Skin epidermis (tissue), 12 donors: ENCODE measurements around the gene STK39.
A peak's percentile ranks its signal among the peaks of the same experiment; 100 is the strongest.

Experiments used
- H3K27ac ChIP-seq, 21 experiments: fragments of 200-600 bp; sonication (generic) in 11 of 21; one replicate each; pipeline ENCODE4 v1.5.0; 2020; ENCODE audit warnings: mild to moderate bottlenecking in 3 of 21, inconsistent platforms in 2 of 21, moderate library complexity in 2 of 21
- H3K4me3 ChIP-seq, 7 experiments: fragments of 200-600 bp; sonication (generic) in 2 of 7; one replicate each; pipeline ENCODE4 v1.5.0; 2020; ENCODE audit warnings: inconsistent platforms in 2 of 7, mild to moderate bottlenecking in 2 of 7, moderate library complexity in 1 of 7

The STK39 gene

DNA sequence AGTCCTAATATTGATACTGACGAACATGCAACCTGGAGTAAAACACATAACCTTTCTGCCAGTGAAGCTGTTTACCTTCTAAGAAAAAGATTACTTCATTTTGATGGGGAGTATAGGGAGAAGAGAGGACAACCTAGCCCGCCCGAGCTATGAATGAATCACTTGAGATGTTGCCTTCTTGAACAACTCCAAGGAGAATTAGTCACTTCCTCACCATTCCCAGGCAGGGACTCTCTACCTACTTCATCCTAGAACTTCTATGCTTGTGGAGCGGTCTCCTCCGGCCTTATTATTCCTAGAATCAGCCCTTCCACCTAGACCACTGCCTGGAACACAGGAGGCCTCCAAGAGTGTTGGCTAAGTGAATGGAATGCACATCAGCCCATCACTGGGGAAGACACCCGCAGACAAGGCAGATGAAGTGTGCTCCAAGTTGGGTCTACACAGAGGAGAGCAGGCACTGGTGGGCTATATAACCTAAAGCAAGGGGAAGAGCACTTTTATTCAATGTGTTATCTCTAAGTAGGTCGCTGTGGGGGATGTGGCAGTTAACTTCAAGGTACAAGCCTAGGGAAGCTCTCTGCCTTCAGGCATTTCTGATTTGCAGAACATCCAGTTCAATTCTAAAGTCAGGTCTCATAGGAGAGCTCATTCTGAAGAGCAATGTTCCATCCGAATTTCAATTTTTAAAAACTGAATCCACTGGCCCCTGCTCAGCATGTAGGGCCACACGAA lies 57.4 kb downstream of the STK39 start:
- Histone ChIP-seq H3K27ac (no peak overlapping the region), H3K4me3 (no peak overlapping the region)

DNA sequence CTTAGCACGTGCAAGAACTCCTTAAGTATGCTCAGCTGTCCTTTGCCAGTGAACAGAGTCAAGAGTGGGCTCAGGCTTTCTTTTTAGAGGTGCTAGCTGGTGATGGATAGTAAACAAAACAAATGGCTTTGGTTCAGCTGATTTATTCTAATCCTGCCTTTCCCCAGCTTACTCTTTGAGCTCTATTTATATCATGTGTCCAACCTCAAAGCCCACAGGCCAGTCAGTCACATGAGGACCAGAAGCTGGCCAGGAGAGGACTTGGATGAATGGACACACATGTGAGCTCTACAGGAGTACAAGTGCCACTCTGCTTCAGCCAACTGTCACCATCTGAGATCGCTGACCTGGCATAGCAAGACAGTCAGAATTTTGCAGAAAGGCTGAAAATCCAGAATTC lies 59.4 kb downstream of the STK39 start:
- H3K4me3 ChIP-seq, result no peak overlapping the region
- no peak overlapping the region for H3K27ac ChIP-seq

DNA sequence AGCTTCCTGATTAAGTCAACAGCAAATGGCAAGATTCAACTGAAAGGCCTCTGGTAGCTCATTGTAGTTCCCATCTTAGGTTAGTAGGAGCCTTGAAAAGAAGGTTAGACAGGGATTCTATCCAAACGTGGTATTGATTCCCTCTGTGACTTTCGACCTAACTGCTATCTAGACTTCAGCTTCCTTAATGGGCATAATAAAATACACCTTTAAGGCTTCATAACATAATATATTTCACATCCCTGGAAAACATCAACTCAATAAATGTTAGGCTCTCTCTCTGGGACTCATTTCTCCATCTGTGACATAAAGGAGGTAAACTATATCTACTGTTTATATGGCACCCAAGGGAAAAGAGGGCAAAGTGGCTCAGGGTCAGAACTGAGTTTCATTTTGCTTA lies 60.9 kb downstream of the STK39 start:
- H3K27ac ChIP-seq, result no peak overlapping the region

DNA sequence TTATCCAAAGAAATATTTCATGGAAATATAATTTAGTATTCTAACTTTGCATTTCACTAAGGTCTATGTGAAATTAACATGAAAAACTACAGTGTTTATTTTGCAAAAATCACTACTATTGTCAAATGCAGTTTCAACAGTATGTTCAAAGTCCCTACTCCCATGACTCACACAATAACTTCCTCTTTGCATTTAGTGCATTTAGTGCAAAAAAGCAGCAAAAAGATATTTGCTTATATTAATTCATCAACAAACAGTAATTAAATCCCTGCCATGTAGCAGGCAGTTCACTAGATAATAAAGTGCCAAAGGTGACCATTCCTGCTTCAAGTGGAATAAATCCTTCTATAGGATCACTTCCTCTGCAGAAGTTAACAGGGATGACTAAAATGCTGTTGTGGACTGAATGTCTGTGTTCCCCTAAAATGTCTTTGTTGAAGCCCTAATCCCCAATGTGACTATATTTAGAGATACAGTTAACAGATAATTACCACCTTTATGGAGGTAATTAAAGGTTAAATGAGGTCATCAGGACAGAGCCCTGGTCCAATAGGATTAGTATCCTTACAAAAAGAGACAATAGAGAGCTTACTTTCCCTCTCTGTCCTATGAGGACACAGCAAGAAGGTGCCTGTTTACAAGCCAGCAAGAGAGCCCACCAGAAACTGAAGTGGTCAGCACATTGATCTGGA lies 61.7 kb downstream of the STK39 start:
- H3K4me3 ChIP-seq, result no peak overlapping the region
- no peak overlapping the region for H3K27ac ChIP-seq

More for the DNA sequence above, 60.9 kb downstream of the STK39 start:
- no peak overlapping the region for H3K4me3 ChIP-seq

DNA sequence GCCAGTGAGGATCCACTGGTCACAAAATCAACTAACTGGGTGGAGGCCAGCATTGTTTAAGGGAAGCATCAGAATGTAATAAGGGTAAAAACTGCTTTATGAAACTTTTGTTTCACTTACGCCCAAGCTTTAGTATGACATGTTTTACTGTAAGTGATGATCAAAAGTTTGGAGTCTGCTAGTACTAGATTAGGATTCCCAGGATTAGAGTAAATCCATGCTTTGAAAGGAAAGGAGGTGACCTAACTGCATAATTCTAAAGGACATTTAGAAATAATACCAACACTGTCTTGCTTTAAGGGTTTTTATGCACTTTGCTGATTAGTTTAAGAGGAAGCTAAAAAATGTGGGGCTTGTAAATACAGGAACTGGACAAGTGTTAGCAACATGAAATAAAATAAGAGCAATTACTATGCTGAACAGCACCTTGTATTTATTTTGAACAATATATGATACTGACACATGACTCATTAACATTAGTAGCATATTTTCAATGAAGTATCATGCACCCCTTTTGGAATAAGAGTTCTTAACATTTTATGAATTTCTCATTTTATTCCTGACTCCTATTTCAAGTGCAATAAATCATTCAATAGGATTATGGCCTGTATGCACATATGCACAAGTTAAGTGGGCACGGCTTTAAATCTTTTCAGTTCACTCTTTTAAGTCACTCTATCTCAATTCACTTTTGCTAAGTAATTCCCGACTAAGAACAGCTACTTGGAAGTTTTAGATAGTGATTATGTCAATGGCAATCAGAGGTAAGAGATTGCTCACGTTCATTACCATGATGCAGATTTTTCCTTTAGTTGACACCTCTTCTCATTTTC lies 62.5 kb downstream of the STK39 start:
- no peak overlapping the region for H3K27ac ChIP-seq
- H3K4me3 ChIP-seq, result no peak overlapping the region

DNA sequence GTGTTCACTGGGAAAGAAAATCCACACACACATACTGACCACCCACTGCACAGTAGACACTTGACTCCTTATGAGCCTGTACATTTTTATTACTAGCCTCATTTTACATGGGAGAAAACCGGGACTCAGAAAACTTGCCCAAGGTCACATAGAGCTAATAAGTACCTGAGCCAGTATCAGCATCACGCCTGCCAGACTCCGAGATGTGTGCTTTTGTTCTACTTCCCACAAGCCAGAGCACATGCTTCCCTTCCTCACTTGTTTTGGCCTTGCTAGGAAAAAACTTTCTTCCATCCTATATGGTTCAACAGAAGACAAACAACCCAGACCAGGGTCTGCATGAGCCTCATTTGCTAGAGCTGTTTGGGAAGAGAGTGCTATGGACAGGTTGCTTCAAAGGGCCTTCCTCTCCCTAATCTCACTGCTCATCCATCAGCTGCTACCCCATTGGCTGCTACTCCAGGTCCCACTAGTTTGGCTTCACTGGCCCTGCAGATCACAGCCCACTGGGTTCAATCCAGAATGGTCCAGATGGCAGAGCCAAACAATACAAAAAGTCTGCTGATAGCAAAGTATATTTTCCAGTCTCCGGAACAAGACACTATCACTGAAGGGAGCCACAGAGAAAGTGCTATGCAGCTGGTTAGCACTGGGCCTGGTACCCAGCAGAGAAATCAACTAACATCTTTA lies 63.9 kb downstream of the STK39 start:
- no peak overlapping the region for H3K4me3 ChIP-seq
- no peak overlapping the region for H3K27ac ChIP-seq

DNA sequence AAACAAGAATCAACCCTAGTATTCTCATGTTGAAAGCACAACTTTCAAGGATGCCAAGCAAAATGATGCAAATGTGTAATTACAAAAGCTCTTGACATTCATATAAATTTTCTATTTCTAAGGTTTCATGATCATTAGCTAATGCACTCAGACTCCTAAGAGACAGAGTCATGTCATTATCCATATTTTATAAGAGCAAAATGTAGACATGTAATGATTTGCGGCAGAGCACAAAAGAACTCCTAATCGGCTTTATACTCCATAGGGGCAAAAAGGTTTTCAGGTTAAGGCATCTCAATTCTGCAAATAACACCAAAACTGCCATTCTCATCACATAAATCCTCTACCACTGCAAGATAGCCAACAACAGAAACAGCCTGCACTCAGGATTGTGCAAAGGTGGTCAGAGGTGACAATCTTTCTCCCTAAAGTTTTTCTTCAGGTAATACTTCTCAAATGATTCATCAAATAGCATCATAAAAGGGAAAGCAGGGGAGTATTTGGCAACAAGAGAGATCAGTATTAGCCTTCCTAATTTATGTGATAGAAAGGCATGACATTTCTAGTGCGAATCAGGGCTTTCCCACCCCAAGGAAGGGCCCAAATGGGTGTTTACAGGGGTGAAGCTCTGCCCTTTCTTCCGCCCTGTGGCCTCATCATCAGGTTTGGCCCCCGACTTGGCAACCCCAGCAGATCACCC lies 64.7 kb downstream of the STK39 start:
- H3K27ac ChIP-seq, result no peak overlapping the region
- H3K4me3 ChIP-seq, result no peak overlapping the region

DNA sequence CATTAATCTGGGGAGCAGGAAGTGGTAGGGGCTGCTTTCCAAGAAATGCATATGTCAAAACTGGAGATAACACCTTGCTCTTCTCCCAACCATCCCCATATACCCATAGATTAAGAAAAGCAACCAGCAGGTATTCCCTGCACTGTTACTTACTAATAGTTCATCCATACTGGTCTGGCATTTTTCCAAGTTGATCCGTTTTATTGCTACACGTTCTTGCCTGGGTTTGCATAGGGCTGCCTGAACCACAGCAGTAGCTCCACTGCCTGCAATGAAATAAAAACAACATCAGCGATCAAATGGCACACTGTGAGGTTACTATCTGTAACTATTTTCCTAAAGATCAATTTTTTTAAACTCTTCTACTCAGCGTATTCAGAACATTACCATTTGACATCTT lies 65.6 kb downstream of the STK39 start:
- H3K27ac ChIP-seq, result no peak overlapping the region

DNA sequence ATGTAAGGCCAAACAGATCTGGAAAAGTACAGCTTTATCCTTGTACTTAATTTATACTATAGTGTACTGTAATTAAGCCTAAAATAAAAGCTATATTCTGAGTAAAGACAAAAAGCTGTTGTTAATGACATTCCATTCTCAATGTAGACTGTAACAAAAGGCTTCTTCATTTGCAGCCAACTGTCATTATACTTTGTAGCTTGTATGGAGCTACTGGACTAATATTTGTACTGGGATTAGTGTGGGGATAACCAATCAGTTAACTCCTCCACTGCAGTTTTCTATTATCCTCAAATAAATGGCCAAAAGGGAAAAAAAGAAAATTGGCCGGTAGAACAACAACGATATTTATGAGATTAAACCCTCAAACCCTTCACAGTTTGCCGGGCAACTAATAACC lies 66.5 kb downstream of the STK39 start:
- no peak overlapping the region for H3K4me3 ChIP-seq
- H3K27ac ChIP-seq, result no peak overlapping the region

More for the DNA sequence above, 65.6 kb downstream of the STK39 start:
- no peak overlapping the region for H3K4me3 ChIP-seq

DNA sequence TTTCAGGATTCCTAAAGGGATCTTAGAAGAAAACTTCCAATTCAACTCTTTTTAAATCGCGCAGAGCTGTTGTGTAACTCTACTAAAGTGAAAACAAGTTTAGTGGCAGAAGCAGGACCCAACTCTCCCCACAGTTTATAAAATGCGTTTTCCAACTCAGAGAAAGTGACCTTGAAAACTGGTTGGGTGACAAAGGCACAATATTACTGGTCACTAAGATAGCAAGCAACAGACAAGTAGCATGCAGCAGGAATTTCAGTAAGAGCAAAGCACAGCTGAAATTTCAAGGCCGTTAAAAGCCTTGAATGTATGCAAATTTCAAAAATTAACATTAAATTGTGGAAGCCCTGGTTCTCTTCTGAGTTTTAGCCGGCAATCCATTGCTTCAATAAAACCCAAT lies 66.9 kb downstream of the STK39 start:
- no peak overlapping the region for H3K4me3 ChIP-seq

DNA sequence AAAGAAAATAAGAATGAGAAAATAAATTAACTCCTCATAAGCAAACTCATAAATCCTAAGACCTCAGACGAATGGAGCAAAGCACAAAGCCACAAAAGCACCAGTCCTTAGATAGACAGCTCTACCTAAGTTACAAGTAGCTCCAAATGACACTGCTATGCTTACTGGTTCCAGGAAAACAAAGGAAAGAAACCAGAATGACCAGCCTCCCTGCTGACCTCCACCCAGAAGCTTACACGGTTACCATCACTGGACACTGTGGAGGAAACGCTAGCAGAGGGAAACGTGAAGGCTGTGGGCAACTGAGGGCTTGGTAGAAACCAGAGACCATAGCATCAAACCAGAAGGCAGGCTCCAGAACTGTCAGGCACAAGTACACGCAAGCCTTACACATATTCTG lies 67.8 kb downstream of the STK39 start:
- H3K27ac ChIP-seq, result no peak overlapping the region
- H3K4me3 ChIP-seq, result no peak overlapping the region

More for the DNA sequence above, 66.9 kb downstream of the STK39 start:
- H3K27ac ChIP-seq, result no peak overlapping the region

DNA sequence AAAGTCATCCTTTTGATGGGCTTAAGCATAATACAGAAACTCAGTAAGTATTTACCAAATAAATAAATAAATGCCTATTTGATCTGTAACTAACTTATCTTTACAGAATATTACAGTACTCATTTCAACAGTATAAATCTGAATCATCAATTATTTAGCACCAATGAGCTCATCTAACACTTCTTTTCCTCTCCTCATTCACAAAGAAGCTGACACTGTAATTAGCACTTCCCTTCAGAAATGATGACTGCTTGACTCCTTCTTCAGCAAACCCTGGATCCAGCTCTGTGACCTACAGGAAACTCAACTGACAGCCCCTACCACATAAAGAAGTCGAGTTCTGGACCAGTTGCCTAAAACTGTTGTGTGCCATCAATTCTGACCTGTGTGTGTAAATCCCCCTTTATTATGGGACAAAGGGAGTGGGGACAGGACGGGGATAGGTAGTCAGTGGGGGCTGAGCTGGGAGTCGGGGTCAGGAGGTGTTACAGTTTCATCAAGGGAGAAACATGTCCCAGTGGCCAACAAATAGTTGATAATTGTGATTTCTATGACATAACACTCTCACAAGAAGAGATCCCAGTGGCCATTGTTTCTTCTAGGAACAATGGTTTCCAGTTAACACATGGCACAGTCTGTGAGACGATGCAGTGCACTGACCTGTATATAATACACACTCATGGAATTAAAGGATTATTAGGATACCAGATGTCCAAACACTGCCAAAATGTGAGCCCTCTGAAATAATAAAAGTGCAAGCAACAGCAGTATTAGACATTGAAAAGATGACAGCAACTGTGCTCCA lies 68.7 kb downstream of the STK39 start:
- no peak overlapping the region for H3K27ac ChIP-seq
- no peak overlapping the region for H3K4me3 ChIP-seq

DNA sequence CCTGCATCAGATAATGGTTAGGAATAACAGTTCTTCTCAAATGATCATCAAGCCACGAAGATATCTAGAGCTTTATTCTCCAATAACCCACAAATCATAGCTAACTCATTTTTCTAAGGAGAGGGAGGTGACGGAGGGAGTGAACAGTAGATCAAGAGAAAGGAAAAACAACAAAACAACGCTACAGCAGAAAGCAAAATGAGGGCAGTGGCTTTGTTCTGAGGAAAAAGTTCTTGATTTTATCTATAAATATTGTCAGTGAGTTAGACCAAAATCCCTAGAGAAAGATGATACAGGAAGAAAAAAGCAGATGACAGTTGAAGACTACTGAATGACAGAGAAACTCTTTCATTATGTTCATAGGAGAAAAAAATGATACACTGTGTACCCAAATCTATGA lies 71.0 kb downstream of the STK39 start:
- no peak overlapping the region for H3K27ac ChIP-seq

DNA sequence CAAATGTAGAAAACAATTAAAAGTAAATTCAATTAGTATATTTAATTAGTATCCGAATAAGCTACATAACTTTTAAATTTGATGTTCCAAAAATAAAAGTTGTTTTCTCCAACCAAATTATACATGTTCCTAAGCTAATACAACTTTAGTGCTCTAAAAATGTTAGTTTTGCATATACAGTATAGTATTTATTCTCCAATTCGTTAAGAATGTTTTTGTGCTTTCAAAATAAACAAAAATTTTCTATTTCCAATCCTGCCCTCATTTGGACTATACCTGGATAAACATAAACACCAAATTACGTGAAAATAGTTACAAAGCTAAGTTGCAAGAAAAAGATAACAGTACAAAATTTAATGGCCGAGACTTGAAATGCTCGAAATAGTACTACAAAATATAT lies 71.9 kb downstream of the STK39 start:
- H3K27ac ChIP-seq, result no peak overlapping the region
- H3K4me3 ChIP-seq, result no peak overlapping the region

More for the DNA sequence above, 71.0 kb downstream of the STK39 start:
- no peak overlapping the region for H3K4me3 ChIP-seq

DNA sequence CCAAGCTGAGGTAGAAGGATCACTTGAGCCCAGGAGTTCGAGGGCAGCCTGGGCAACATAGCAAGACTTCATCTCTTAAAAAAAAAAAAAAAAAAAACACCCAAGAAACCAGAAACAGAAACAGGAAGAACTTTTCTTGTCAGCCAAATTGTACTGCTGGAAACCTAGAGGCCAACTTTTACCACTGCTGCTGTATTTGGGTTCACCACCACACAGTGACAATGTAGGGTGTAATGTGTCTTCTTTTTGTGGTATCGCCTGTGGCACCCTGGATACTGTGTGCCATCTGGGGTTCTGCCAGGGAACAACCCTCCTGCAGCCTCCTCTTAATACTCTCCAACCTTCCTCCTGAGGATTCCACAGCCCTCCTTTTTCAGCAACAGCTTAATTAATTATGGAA lies 72.6 kb downstream of the STK39 start:
- Histone ChIP-seq H3K4me3 (no peak overlapping the region), H3K27ac (peak overlapping the region in 2 of 21 experiments; percentile 19 to 32)

DNA sequence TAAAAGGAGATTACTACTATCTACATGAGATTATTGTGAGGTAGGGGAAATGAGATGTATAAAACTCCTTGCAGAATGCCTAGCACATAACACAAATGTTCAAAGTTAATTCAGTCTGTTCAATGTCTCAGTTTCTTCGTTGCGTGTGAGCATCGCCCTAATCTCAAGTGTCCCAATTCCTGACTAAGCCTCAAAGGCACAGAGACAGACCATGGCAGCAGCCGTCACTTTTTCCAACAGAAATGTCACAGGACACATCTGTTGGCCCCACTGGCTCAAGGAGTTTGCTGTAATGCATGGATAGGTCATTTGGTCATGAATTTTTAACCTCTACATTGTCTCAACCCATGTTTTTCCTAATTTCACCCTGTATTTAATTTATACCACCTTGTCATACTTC lies 75.3 kb downstream of the STK39 start:
- no peak overlapping the region for H3K4me3 ChIP-seq
- no peak overlapping the region for H3K27ac ChIP-seq

DNA sequence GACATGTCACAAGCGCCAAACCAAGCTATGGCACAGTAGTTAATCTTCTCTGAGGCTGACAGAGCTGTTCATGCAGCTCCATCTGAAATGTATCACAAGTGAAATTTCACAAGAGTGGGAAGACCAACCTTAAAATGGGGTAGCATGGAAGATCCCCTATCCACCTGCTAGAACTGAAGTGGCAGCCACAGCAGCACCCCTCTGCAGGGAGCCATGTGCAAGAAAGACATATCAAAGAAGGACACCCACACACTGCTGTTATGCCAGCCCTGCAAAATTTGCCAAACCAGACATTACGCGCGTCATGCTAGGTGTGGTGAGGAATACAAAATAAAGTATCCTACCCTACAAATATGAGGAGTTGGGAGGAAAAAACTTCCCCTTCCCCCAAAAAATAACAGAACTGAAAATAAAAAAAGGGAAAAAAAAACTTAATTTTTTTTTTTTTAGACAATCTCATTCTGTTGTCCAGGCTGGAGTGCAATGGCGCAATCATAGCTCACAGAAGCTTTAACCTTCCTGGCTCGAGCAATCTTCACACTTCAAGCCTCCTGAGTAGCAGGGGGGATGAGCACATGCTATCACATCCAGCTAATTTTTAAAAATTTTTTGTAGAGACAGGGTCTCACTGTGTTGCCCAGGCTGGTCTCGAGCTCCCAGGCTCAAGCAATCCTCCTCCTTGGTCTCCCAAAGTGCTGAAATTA lies 76.2 kb downstream of the STK39 start:
- H3K27ac ChIP-seq, result no peak overlapping the region
- H3K4me3 ChIP-seq, result no peak overlapping the region

DNA sequence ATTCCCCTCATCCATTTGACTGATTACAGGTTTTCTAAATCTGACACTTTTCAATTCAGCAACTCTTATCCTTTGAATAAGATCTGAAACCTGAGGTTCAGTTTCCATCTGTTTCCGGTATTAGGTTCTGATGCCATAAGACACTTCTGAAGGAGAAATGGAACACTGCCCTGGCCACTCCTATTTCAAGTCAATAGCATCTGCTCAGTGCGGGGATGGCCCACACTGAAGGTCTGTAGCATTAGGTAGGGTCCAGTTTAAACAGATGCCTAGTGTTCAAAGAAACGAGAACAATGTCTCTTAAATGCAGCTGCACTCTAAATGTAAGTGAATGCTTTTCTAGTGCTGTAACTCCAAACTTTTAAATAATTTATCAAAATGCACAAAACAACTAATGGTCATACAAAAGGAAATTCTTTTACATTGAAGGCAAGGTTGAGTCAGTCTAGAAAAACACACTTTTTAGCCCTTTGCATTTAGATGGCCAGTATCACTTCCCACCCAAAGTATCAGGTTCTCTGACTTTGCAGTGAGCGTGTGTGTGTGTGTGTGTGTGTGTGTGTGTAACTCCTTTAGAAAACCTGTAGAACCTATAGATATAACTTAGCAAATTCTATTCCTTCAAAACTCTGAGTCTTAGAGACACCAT lies 78.2 kb downstream of the STK39 start:
- Histone ChIP-seq H3K27ac (no peak overlapping the region), H3K4me3 (no peak overlapping the region)
